GM21515 (cell line): ENCODE measurements around the gene FLYWCH1.

ENCODE experiments used
- ATAC-seq: cut with Tn5 transposase; IDR thresholded peaks from one replicate; pipeline ENCODE4 v1.9.1; 2021; ENCODE audit not compliant: unreplicated experiment

Gene FLYWCH1, protein sequence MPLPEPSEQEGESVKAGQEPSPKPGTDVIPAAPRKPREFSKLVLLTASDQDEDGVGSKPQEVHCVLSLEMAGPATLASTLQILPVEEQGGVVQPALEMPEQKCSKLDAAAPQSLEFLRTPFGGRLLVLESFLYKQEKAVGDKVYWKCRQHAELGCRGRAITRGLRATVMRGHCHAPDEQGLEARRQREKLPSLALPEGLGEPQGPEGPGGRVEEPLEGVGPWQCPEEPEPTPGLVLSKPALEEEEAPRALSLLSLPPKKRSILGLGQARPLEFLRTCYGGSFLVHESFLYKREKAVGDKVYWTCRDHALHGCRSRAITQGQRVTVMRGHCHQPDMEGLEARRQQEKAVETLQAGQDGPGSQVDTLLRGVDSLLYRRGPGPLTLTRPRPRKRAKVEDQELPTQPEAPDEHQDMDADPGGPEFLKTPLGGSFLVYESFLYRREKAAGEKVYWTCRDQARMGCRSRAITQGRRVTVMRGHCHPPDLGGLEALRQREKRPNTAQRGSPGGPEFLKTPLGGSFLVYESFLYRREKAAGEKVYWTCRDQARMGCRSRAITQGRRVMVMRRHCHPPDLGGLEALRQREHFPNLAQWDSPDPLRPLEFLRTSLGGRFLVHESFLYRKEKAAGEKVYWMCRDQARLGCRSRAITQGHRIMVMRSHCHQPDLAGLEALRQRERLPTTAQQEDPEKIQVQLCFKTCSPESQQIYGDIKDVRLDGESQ

DNA sequence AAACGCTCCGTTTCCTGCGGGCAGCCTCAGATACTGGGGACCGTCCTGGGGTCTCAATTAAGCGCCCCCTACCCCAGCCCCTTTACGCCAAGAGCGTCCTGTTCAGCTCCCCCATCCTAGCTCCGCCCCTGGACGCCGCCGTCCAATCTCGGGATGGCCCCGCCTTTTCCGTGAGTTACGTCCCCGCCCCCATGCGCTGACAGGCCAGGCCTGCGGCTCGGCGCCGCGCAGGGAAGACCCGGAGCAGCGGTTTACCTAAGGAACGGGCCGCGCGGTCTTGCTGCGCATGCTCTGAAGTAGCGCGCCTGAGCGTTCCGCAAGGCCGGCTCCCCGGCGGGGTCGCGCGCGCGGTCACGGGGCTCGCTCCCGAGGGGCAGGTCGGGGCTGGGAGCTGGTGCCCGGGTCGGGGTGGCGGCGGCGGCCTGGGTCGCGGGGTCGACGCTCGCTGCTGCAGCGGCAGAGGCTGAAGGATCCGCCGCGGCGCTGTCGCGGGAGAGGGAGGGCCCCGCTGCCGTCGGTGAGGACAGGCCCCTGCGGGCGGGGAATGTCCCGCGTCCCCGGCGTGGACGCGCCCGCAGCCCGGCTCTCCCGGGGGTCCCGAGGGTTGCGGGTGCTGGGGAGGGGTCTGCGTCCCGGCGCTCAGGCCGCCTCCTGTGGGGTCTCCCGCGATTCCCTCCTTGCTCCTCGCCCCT is at the start of gene FLYWCH1:
FLYWCH1 (plus strand) TSS at position 294 of the 692 bp plus-strand sequence. CDS start 17,755 bp downstream, outside the sequence.
- peak; percentile 89 for ATAC-seq

- ATAC-seq = no peak
These were observed 46.1 kb upstream of the FLYWCH1 start for GRCh38 chr16:2865651-2866050.

- no peak for ATAC-seq
These were observed 45.3 kb upstream of the FLYWCH1 start for GRCh38 chr16:2866431-2866830.

- no peak for ATAC-seq
These were observed 44.1 kb upstream of the FLYWCH1 start for GRCh38 chr16:2867661-2867986.

DNA sequence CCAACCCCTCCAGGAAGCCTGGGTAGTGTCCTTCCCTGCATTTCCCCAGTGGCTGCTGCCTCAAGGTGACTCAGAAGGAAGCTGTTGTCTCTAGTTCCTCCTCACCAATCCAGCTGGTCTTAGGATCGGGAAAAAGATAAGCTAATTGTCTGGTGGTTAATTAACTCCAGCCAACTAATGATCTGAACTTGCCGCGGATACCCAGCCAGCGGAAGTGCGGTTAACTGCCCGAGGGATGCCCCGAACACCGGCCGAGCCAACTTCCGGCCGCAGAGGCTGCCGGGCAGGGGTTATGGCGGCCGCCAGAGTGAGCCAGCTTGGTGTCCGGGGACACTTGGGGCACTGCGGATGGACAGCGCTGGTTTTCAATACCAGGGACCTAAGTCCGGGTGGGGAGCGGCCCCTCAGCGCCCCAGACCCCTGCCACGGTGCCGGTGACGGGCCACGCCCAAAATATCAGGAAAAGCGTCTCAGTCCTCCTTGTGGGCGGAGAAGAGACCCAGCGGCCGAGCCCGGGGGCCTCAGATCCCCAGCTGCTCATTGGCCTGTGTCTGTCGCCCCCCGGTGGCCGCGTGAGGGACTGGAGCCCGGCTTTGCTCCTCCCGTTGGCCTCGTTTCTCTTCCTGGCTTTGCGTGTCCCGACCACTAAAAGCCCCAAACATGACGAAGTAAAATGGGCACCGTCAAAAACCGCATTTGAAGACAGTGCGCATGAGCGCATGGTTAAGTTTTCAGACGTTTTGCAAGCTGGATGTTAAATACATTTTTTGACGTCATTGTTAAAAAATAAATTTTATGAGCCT is 43.5 kb upstream of the FLYWCH1 start:
- peak; percentile 86 for ATAC-seq

DNA sequence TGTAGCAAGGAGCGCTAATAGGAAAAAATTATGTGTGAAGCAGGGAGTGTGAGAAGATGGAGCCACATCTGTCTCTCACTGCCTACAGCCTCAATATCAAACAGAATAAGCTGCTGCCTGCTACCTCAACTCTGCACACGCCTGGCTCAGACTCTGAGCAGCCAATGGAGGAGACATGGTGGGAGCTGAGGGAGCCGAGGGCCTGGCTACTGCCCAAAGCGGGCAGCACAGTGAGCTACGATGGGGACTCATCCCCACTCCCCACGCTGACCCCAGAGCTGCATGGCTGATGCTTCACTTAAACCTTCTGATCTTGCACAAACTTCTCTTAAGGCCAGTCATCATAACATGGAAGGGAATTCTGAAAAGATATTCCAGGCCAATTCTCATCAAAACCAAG is 39.8 kb upstream of the FLYWCH1 start:
- ATAC-seq = no peak

DNA sequence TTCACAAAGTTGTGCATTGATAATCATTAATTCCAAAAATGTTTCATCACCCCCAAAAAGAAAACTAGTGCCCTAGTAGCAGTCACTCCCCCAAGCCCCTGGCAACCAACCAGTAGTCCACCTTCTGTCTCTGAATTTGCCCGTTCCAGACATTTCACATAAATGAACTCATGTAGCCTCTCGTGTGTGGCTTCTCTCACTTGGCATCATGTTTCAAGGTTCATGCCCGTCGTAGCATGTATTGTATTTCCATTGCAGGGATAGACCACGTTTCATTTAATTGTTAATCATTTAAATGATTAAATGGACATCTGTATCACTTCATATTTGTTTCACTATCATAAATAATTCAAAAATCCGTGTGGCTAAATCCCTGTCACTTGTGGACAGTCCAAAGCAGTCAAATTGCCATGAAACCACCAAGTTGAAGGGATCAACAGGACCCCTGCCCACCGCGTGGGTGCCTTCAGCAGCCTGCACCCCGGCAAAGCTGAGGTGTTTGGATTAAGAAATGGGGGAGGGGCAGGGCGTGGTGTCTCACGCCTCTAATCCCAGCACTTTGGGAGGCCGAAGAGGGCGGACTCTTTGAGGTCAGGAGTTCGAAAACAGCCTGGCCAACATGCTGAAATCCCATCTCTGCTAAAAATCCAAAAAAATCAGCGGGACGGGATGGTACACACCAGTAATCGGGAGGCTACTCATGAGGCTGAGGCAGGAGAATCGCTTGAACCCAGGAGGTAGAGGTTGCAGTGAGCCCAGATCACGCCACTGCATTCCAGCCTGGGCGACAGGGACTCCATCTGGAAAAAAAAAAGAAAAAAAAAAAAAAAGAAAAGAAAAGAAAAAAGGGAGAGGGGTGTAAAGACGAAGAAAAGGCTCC is 37.5 kb upstream of the FLYWCH1 start:
- ATAC-seq = no peak

DNA sequence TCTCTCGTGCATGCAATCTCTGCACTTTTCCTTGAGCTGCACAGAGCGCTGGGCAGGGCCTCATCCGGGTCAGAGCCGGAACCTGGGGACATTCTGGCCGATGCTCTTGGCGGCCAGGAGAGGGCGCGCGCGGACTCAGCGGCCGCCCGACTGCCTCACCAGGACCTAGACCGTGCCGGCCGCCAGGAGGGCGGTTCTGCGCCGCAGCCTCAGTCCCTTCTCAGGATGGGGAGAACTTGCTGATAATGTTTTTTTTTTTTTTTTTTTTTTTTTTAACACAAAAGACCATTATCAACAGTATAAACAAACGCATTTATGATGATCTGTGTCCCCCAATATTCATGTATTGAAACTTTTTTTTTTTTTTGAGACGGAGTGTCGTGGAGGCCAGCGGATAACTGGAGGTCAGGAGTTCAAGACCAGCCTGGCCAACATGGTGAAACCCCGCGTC is 36.8 kb upstream of the FLYWCH1 start:
- peak; percentile 64 for ATAC-seq

DNA sequence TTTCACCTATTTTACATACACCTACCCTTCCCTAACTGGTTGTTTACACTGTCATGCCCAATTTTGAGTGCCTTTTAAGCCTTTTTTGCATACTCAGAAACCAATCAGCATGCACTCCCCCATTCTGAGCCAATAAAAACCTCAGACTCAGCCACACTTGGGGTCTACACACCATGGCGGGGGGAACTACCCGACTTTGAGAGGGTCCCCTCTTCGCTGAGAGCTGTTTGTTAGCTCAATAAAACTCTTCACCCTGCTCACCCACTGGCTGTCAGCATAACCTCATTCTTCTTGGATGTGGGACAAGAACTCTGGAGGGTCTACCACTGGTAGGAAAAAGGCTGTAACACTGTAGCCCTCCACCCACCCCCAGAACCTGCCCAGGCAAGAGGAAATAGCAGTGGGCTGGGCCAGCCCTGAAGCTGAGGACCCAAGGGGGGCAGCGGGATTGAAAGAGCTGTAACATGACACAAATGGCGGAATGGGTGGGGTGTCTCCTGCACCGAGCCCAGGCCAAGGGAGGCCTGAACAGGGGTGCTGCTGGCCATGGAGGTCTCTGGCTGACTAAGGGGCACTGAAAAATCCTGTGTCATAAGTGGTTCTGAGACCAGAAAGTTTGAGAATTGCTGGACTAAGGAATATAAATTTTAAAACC is 31.8 kb upstream of the FLYWCH1 start:
- no peak for ATAC-seq

DNA sequence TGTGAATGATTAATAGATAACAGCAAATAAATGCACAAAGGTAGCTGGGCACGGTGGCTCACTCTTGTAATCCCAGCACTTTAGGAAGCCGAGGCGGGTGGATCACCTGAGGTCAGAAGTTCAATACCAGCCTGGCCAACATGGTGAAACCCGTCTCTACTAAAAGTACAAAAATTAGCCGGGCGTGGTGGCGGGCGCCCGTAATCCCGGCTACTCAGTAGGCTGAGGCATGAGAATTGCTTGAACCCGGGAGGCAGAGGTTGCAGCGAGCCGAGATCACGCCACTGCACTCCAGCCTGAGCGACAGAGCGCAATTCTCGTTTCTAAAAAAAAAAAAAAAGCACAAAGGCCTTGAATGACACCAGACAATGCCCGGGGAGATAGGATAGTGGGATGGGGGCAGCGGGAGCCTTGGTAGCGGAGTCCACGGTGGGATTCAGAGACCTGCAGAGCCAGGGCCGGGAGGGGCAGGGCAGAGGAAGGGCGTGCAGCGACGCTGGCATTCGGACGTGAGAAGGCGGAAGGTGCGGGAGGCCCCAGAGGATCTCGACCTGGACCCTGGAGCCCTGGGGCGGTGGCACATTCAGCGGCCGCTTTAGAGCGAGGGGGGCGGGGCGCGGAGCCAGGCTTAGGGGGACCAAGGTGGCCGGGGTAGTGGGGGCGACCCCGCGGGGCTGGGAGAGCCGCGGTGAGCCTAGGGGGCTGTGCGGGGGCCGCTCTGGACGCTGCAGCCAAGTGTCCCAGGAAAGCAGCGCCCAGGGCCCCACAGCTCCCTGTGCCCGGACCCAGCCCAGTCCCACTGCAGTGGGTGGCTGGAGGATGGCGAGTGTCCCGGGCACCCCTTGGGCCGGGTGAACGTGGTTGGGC is 29.7 kb upstream of the FLYWCH1 start:
- ATAC-seq = peak; percentile 13

DNA sequence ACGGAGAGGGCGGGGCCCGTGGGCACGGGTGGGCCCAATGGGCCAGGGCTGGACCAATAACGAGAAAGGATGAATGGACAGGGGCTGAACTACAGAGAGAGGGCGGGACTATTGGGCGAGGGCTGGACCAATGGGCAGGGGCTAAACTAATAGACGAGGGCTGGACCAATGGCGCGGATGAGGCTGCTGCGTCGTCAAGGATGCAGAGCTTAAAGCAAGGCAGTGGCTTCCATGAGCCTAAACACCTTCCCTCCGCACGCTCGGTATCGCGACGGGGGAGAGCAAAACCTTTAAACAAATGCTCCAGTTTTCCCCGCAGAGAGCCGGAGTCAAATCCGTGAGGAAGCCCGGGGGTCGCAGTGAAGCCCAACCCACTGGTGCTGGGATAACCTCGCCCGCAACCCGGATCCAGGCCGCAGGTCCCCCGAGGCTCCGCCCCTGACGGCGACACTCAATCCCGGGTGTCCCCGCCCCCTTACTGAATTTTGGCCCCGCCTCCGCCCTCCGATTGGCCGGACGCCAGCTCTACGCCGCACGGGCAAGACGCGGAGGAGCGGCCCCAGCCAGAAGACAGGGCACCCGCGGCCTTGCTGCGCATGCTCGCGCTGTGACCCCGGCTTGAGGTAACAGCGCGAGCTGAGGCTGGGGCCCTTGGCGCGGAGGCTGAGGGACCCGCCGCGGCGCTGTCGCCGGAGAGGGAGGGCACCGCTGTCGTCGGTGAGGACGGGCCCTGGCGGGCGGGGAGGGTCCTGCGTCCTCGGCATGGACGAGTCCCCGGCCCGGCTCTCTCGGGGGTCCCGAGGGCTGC is 28.9 kb upstream of the FLYWCH1 start, which contains the start of gene FLYWCH2:
FLYWCH2 (plus strand) TSS at position 566 of the 808 bp plus-strand sequence. CDS start 13,235 bp downstream, outside the sequence.
- ATAC-seq = peak; percentile 88

DNA sequence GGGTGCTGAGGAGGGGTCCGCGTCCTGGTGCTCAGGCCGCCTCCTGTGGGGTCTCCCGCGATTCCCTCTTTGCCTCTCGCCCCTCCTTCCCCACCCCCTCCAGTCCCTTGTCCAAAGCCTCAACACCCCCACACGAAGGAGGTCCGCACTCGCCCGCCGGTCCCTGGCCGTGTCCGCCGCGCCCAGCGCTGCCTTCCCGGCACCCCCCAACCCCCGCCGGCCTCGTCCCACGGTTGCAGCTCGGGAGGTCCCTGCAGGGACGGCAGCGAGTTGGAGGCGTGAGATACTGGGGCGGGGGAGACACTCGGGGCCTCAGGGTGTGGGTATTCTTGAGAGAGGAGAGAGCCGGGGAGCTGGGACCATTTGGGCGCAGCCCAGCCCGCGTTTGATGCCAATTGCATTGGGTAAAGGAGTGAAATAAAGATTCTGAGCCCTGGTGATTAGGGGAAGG is 28.2 kb upstream of the FLYWCH1 start:
- no peak for ATAC-seq

- no peak for ATAC-seq
These were observed 27.7 kb upstream of the FLYWCH1 start for GRCh38 chr16:2884041-2884451.

- ATAC-seq = no peak
These were observed 17.5 kb upstream of the FLYWCH1 start for GRCh38 chr16:2894231-2894630.

DNA sequence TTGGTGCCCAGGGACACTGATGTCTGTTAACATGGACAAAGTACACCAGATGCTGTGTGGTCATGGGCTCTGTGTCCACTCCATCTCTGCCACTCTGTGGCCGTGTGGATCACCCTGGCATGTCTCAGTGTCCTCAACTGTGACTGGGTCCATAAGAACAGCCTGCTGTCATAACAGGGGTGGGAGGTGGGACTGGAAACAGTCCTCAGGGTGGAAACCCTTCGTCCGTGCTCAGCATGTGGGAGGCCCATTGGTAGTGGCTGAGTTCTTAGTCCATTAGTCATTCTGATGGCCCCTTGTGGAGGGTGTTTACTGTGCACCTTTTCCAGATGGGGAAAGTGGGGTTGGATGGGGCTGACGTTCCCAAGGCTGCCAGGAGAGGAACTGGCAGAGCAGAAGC is 15.9 kb upstream of the FLYWCH1 start:
- no peak for ATAC-seq

DNA sequence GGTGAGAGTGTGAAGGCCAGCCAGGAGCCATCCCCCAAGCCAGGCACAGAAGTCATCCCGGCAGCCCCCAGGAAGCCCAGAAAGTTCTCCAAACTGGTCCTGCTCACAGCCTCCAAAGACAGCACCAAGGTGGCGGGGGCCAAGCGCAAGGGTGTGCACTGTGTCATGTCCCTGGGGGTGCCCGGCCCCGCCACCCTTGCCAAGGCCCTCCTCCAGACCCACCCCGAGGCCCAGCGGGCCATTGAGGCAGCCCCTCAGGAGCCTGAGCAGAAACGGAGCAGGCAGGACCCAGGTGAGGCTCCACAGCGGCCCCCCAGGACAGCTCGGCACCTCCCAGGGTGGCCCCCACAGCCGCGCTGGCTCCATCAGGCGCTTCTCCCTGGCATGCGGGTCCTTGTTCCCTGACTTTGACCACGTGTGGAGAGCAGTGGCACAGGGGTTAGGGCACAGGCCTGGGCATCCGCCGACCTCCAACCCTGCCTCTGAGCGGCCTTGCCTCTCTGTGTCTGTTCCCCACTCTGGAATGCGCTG is 15.2 kb upstream of the FLYWCH1 start:
- no peak for ATAC-seq

DNA sequence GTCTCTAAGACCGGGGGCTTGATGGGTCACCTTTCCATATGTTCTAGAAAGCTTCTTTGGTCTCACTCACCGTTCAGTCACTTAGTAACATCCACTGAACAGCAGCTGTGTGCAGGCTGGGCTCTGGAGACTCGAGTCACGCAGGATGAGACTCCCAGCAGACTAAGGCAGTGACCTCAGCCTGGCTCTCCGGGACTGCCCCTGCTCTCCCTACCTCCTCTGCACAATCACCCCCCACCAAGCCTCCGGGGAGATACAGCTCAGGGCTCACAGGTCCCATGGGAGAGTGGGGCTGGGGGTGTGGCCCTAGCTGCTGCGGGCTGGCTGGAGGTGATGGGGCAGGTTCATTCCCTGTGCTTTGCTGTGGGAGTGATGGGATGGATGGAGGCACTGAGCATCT is 14.6 kb upstream of the FLYWCH1 start:
- ATAC-seq = no peak
